Heart left ventricle (tissue), 16 donors: ENCODE results near the gene CLEC16A. TPM values are rescaled to one million over a fixed set of nuclear protein-coding genes. Genes with fewer than 3 reads are reported as not detected.
"Not testable (repeated sequence)": the region's sequence is repeated elsewhere in the genome, so short reads cannot be mapped to it uniquely, and the experiment has no call there.

Experiments used
- ATAC-seq, 4 donors: fragments of 200-7000 bp; cut with Tn5 transposase; one replicate each; pipeline ENCODE4 v1.9.1; 2020 to 2022; ENCODE audit warnings: moderate library complexity in 4 of 4, mild to moderate bottlenecking in 3 of 4, moderate number of reproducible peaks in 1 of 4
- DNase-seq, 5 donors: peaks; one replicate each; pipeline ENCODE4 v3.0.0-alpha.2; 2020
- H3K27ac ChIP-seq, 12 donors: fragments of 200-600 bp; sonication (generic) in 4 of 12; one replicate each; pipeline versions ENCODE4 v1.5.0 to v1.8.0; 2016 to 2022; ENCODE audit warnings: mild to moderate bottlenecking in 2 of 12
- H3K27me3 ChIP-seq, 9 donors: fragments of 200-600 bp; sonication (generic) in 2 of 9; one replicate each; pipeline versions ENCODE4 v1.5.1 to v1.8.0; 2016 to 2022; ENCODE audit warnings: mild to moderate bottlenecking in 3 of 9
- H3K36me3 ChIP-seq, 9 donors: fragments of 200-600 bp; sonication (generic) in 2 of 9; one replicate each; pipeline versions ENCODE4 v1.5.0 to v1.8.0; 2018 to 2022; ENCODE audit warnings: mild to moderate bottlenecking in 2 of 9
- H3K4me1 ChIP-seq, 12 donors: fragments of 200-600 bp; sonication (generic) in 4 of 12; one replicate each; pipeline versions ENCODE4 v1.5.0 to v1.8.0; 2016 to 2022; ENCODE audit warnings: mild to moderate bottlenecking in 3 of 12
- H3K4me3 ChIP-seq, 12 donors: fragments of 200-600 bp; sonication (generic) in 4 of 12; one replicate each; pipeline versions ENCODE4 v1.5.0 to v1.8.0; 2017 to 2022; ENCODE audit warnings: mild to moderate bottlenecking in 9 of 12, moderate library complexity in 4 of 12
- H3K9me3 ChIP-seq, 12 donors: fragments of 200-600 bp; sonication (generic) in 4 of 12; one replicate each; pipeline versions ENCODE4 v1.5.0 to v1.8.0; 2016 to 2022; ENCODE audit warnings: mild to moderate bottlenecking in 1 of 12
- POLR2A ChIP-seq, 2 donors: fragments of 450-650 bp; IDR thresholded peaks; one replicate each; pipeline ENCODE4 v1.6.1; 2017; ENCODE audit warnings: antibody characterized with exemption in 2 of 2, mild to moderate bottlenecking in 2 of 2, moderate library complexity in 2 of 2
- WGBS, 4 donors: extraction: QIAGEN DNeasy Blood & Tissue Kit in 2 of 4; methylation state at CpG; one replicate each; pipeline versions ENCODE4 v1.1.5 to v1.1.7; 2013 to 2018; 5-methylcytosine and 5-hydroxymethylcytosine counted together
- intact Hi-C, 10 donors: fragments of 100-400 bp; cut with DNase I; formaldehyde crosslinking; loops; one replicate each; pipeline versions ENCODE4 v1.11.1 to v1.14.2; 2022
- polyA plus RNA-seq, 2 donors: library from polyadenylated mRNA; stranded (reverse); fragments of 200-250 nt; gene quantifications; one replicate each; pipeline ENCODE4 v1.2.3, GENCODE V29; 2013
- total RNA-seq, 9 donors: library from RNA; depleted of rRNA in 2 of 9; stranded (reverse); fragments of >200 nt in 2 of 9; fragmentation: NEBNext Ultra II Directional in 3 of 9; extraction: Animal tissue kit (Norgen Biotek cat#: 25700) in 3 of 9; gene quantifications; one replicate each; pipeline versions ENCODE4 v1.1.0 to v1.2.4, GENCODE V29; 2016 to 2023
- TF ChIP-seq, protein P1 (sequence below), 12 donors: fragments of 200-600 bp; sonication (generic) in 4 of 12; IDR thresholded peaks; one replicate each; pipeline versions ENCODE4 v1.5.0 to v1.8.0; 2018 to 2022; ENCODE audit warnings: antibody characterized with exemption in 12 of 12, mild to moderate bottlenecking in 5 of 12
- donor health status: ischemic (EF 13 %, LVEDD 7.1; RV severe dilation, severe dysfunction).
- donor health status: healthy with polysubstance abuse.
- donor health status: DM: no; HTN: yes; CAD: no.
- donor health status: DM: no; HTN: no; CAD: no.
- donor health status: ischemic (EF 25% LVEDD 6.9; RV normal size, moderate dysfunction).
- donor health status: ischemic (EF 25% LVEDD 5.7; RV mildly dilated, moderate dysfunction).
- donor health status: healthy.
- donor health status: DM: yes; HTN: yes; CAD: no.
- donor health status: ischemic (EF 35%, LVEDD 5.7; RV mildly dilated, moderate dysfunction).
- donor health status: nonischemic (EF 11% LVEDD 7.7; RV severe dilation, severe dysfunction).
- donor health status: DM: yes; HTN: yes; CAD: no.
- donor health status: PGD.
- donor health status: ischemic (EF 29% LVEDD 5.4; RV normal size, mild dysfunction).
- donor health status: nonischemic (EF 23%, LVEDD 6.1; RV moderate dilation, normal function).

Gene CLEC16A
- total and polyA plus RNA-seq, 11 donors, result 13.8 to 41.1 (median 23.7) TPM

DNA sequence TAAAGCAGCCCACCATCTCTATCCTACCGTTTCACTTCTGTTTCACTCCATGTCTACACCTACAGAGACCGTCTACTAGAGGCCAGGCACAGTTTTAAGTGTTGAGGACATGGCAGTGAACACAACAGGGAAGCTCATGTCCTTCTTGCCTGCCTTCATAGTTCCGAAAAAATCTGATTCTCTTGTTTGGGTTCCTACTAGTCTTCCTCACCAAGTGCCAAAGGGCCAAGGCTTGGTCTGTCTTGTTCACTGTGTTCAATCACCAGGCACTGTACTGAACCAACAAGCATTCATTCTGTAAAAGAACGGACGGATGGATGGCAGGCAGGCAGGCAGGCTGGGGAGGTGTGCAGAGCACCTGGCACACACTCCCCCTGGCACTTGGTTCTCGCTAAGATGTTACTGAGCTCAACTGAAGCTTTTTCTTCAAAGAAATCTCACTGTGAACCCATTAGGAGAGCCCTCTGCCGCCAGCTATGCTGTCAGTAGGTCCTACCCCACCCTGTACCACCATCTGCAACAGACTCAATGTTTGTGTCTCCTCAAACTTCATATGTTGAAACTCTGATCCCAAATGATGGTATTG lies 4.6 kb upstream of the CLEC16A start:
- no peaks in the 10 kb centered on the region for H3K9me3 ChIP-seq
- DNase-seq (peak in 2 of 5 donors; percentile 18 to 21), ATAC-seq (no peak)
- intact Hi-C loops, result loop anchor here in 1 of 10 donors (5.0 kb wide), 1 partner anchor 858 kb away; the partner anchor contains the start of gene ZC3H7A
- peak overlapping the region in 11 of 12 donors; percentile 4 to 96 (median 84) for H3K27ac ChIP-seq
- H3K27me3 ChIP-seq, result no peaks in the 10 kb centered on the region
- peak overlapping the region in 10 of 12 donors; percentile 58 to 99 (median 84) for H3K4me3 ChIP-seq
- H3K4me1 ChIP-seq, result peaks cover 15 to 84% (median 73%) of the 10 kb centered on the region in 12 donors
- TF ChIP-seq POLR2A (IDR thresholded peaks at IDR 0.05), result no peak
- TF ChIP-seq, protein P1, sequence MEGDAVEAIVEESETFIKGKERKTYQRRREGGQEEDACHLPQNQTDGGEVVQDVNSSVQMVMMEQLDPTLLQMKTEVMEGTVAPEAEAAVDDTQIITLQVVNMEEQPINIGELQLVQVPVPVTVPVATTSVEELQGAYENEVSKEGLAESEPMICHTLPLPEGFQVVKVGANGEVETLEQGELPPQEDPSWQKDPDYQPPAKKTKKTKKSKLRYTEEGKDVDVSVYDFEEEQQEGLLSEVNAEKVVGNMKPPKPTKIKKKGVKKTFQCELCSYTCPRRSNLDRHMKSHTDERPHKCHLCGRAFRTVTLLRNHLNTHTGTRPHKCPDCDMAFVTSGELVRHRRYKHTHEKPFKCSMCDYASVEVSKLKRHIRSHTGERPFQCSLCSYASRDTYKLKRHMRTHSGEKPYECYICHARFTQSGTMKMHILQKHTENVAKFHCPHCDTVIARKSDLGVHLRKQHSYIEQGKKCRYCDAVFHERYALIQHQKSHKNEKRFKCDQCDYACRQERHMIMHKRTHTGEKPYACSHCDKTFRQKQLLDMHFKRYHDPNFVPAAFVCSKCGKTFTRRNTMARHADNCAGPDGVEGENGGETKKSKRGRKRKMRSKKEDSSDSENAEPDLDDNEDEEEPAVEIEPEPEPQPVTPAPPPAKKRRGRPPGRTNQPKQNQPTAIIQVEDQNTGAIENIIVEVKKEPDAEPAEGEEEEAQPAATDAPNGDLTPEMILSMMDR (IDR thresholded peaks at IDR 0.05), result no peak
- H3K36me3 ChIP-seq, result peaks cover 0 to 10% (median 0%) of the 10 kb centered on the region in 9 donors
- WGBS, 4 donors, result 74 to 84% (median 78%) methylated on average over 7 of the region's 7 CpGs

DNA sequence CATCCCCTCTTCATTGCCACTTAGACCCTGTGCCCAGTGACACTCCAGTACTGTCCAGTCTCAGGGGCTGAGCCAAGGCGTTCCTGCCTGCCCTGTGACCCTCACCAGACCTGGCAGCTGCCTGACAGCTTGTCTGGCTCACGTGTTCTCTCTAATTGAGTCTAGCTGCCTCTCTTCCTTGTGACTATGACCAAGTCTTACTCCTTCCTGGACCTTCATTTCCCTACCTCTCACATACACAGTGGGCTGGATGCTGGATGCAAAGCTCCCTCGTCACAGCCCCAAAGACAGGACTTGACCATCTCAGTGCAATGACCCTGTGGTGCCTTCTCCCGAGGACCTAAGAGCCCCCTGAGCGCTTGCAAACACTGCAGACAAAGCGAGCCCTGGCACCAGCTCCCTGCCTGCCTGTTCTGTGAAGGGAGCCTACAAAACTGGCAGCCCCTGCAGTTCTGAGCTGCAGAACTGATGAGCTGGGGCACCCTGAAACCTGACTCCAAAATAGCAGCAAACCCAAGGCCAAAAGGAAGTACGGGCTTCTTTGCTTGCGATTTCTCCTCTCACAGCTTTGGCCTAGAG lies 3.8 kb upstream of the CLEC16A start:
- Histone ChIP-seq H3K4me1 (peaks cover 11 to 84% (median 71%) of the 10 kb centered on the region in 12 donors), H3K36me3 (peaks cover 0 to 10% (median 0%) of the 10 kb centered on the region in 9 donors), H3K27ac (peak overlapping the region; percentile 58 to 96 (median 88)), H3K4me3 (peak overlapping the region; percentile 58 to 99 (median 84)), H3K27me3 (no peaks in the 10 kb centered on the region), H3K9me3 (no peaks in the 10 kb centered on the region)
- no peak for TF ChIP-seq POLR2A (IDR thresholded peaks at IDR 0.05)
- TF ChIP-seq, protein P1 (IDR thresholded peaks at IDR 0.05), result no peak
- intact Hi-C loops, result loop anchor here in 1 of 10 donors (5.0 kb wide), 1 partner anchor 857 kb away; the partner anchor contains the start of gene ZC3H7A
- peak in 1 of 5 donors; percentile 42 for DNase-seq
- 8 to 20% (median 17%) methylated on average over 6 to 8 of the region's 8 CpGs for WGBS, 4 donors
- peak in 1 of 4 donors; percentile 3 for ATAC-seq

DNA sequence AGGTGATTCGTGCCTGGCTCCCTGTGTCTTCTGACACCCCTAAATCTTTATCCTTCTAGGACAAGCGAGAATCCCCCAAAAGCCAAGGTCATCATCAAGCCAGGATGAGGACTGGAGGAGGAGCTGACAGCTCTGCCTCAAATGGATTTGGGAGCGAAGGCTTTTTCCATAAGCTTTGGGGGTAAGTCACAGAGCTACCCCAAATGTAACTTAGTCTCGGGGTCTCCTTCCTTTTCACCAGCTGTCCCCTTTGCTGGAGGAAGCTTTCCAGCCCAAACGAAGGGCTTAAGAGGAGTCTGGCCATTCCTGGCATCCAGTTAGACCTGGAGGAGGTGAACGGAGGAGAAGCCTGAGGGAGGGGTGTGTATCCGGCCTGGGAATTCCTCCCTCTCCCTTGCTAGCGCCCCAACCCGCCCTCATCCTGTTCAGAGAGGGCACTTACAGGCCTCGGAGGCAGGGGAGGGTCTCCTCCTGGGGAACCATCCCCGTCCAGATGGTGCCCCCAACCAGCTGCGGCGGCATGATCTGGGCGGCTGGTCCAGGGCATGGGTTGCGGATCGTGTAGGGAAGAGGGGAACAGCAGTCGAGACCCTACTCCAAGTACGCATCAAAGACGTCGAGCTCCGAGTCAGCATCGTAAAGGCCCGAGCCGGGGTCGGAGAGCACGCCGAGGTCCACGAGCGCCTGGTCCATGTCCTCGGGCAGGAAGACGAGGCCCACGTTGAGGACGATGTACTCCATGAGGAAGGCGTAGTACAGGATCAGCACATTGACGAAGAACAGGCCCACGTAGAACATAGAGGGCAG lies 3.0 kb upstream of the CLEC16A start:
- 1 to 3% (median 2%) methylated on average over 21 to 35 of the region's 36 CpGs for WGBS, 4 donors
- intact Hi-C loops, result loop anchor here in 1 of 10 donors (5.0 kb wide), 1 partner anchor 856 kb away; the partner anchor contains the start of gene ZC3H7A
- H3K4me1 ChIP-seq, result peaks cover 17 to 84% (median 71%) of the 10 kb centered on the region in 12 donors
- H3K4me3 ChIP-seq, result peak overlapping the region; percentile 58 to 99 (median 84)
- peak overlapping the region; percentile 58 to 96 (median 88) for H3K27ac ChIP-seq
- H3K9me3 ChIP-seq, result no peaks in the 10 kb centered on the region
- H3K36me3 ChIP-seq, result peaks cover 0 to 6% (median 0%) of the 10 kb centered on the region in 9 donors
- DNase-seq (peak in 1 of 5 donors; percentile 37), ATAC-seq (peak in 1 of 4 donors; percentile 4)
- H3K27me3 ChIP-seq, result no peaks in the 10 kb centered on the region
- TF ChIP-seq, protein P1 (IDR thresholded peaks at IDR 0.05), result no peak
- no peak for TF ChIP-seq POLR2A (IDR thresholded peaks at IDR 0.05)

DNA sequence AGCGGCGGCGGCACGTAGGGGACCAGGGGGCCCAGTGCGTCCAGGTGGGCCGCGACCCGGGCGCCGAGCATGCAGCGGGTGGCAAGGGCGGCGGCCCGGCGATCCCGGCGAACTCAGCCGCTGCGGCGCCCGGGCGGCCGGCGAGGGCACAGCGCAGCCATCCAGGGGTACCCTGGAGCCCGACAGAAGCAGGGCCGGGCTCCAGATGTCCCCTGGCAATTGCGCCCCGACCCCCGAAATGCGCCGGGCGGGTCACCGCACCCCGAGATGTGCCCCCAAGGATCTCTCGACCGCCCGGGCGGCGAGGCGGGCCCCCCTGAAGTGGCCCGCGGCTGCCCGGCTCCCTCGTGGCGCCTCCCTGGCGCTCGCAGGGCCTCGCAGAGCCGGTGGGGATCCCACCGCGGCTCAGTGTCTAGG lies 2.4 kb upstream of the CLEC16A start:
- peak overlapping the region; percentile 70 to 96 (median 90) for H3K27ac ChIP-seq
- WGBS, 4 donors, result 0% methylated on average over 2 to 52 of the region's 52 CpGs; no CpG with 5 or more reads in 1 of the 4 donors
- peak in 1 of 4 donors; percentile 1 for ATAC-seq
- intact Hi-C loops, result loop anchor here in 2 of 10 donors (2.0 to 5.0 kb wide), 2 partner anchors 201 to 855 kb away; partner anchors contain the start of gene ZC3H7A (in 1 of the 2)
- not testable (repeated sequence) for DNase-seq, H3K27me3 ChIP-seq, H3K36me3 ChIP-seq, H3K9me3 ChIP-seq
- peaks cover 17 to 82% (median 69%) of the 10 kb centered on the region in 12 donors for H3K4me1 ChIP-seq
- peak overlapping the region; percentile 58 to 99 (median 84) for H3K4me3 ChIP-seq
